ENCODE data around the gene GLIS1.

The GLIS1 gene

DNA sequence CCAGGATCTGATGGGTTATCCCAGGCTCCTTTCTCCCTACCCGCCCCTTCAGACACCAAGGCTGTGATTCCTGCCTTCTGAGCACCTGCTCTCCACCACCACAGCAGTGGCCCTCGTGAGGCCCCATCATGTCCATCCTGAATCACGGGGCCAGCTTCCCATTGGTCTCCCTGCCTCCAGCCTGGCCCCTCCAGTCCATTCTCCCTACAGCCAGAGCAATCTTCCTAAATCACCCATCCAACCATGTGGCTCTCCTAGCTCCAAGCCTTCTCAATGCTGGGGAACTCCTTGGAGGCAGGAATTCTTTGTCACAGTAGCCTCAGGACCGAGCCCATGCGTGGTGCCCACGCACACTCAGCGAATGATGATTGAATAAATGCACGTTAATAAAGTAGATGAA is 8.9 kb upstream of the GLIS1 start:
- Histone ChIP-seq H3K27ac (ENCODE audit: low read length) (no peak overlapping the region), H3K9me3 (ENCODE audit: insufficient read depth, low read length, severe bottlenecking) (no peaks in the 10 kb centered on the region), H3K9ac (ENCODE audit: low read depth, low read length) (no peak overlapping the region), H3K4me2 (ENCODE audit: insufficient read depth, low read length) (no peak overlapping the region), H3K4me3 (ENCODE audit: low read depth in 1 of 2, low read length in 2 of 2) (no peak overlapping the region), H2AFZ (ENCODE audit: low read depth, low read length) (no peak overlapping the region), H4K20me1 (ENCODE audit: insufficient read depth, low read length) (no peaks in the 10 kb centered on the region), H3K27me3 (ENCODE audit: insufficient read depth, low read length, poor library complexity) (no peaks in the 10 kb centered on the region), H3K79me2 (ENCODE audit: insufficient read depth, low read length) (no peaks in the 10 kb centered on the region), H3K4me1 (ENCODE audit: insufficient read depth, low read length) (no peaks in the 10 kb centered on the region), H3K36me3 (ENCODE audit: insufficient read depth, low read length) (no peaks in the 10 kb centered on the region)
- DNase-seq (no peak), ATAC-seq (ENCODE audit: insufficient read depth, low read depth) (no peak)
- TF ChIP-seq, protein P1, sequence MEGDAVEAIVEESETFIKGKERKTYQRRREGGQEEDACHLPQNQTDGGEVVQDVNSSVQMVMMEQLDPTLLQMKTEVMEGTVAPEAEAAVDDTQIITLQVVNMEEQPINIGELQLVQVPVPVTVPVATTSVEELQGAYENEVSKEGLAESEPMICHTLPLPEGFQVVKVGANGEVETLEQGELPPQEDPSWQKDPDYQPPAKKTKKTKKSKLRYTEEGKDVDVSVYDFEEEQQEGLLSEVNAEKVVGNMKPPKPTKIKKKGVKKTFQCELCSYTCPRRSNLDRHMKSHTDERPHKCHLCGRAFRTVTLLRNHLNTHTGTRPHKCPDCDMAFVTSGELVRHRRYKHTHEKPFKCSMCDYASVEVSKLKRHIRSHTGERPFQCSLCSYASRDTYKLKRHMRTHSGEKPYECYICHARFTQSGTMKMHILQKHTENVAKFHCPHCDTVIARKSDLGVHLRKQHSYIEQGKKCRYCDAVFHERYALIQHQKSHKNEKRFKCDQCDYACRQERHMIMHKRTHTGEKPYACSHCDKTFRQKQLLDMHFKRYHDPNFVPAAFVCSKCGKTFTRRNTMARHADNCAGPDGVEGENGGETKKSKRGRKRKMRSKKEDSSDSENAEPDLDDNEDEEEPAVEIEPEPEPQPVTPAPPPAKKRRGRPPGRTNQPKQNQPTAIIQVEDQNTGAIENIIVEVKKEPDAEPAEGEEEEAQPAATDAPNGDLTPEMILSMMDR (IDR thresholded peaks at IDR 0.05; ENCODE audit: borderline replicate concordance, extremely low read depth, low read length, poor library complexity, severe bottlenecking): no peak
- TF ChIP-seq EZH2 (IDR thresholded peaks at IDR 0.05; ENCODE audit: borderline replicate concordance, low read depth, low read length, severe bottlenecking): no peak

GRCh38 chr1:53740621-53741105 is 1.7 kb upstream of the GLIS1 start:
- TF ChIP-seq, protein P1 (IDR thresholded peaks at IDR 0.05; ENCODE audit: borderline replicate concordance, extremely low read depth, low read length, poor library complexity, severe bottlenecking): no peak
- no peak for TF ChIP-seq EZH2 (IDR thresholded peaks at IDR 0.05; ENCODE audit: borderline replicate concordance, low read depth, low read length, severe bottlenecking)
- H3K9ac ChIP-seq (ENCODE audit: low read depth, low read length): no peak overlapping the region
- H3K4me1 ChIP-seq (ENCODE audit: insufficient read depth, low read length): no peaks in the 10 kb centered on the region
- H3K79me2 ChIP-seq (ENCODE audit: insufficient read depth, low read length): no peaks in the 10 kb centered on the region
- no peak overlapping the region for H3K4me3 ChIP-seq (ENCODE audit: low read depth in 1 of 2, low read length in 2 of 2)
- no peak overlapping the region for H2AFZ ChIP-seq (ENCODE audit: low read depth, low read length)
- no peak overlapping the region for H3K27ac ChIP-seq (ENCODE audit: low read length)
- peaks cover 4% of the 10 kb centered on the region for H3K9me3 ChIP-seq (ENCODE audit: insufficient read depth, low read length, severe bottlenecking)
- no peaks in the 10 kb centered on the region; the same call in 1 of the 2 replicates for H4K20me1 ChIP-seq (ENCODE audit: insufficient read depth, low read length)
- H3K36me3 ChIP-seq (ENCODE audit: insufficient read depth, low read length): no peaks in the 10 kb centered on the region
- H3K4me2 ChIP-seq (ENCODE audit: insufficient read depth, low read length): no peak overlapping the region
- H3K27me3 ChIP-seq (ENCODE audit: insufficient read depth, low read length, poor library complexity): peaks cover 6% of the 10 kb centered on the region
- no peak for DNase-seq
- no peak for ATAC-seq (ENCODE audit: insufficient read depth, low read depth)

DNA sequence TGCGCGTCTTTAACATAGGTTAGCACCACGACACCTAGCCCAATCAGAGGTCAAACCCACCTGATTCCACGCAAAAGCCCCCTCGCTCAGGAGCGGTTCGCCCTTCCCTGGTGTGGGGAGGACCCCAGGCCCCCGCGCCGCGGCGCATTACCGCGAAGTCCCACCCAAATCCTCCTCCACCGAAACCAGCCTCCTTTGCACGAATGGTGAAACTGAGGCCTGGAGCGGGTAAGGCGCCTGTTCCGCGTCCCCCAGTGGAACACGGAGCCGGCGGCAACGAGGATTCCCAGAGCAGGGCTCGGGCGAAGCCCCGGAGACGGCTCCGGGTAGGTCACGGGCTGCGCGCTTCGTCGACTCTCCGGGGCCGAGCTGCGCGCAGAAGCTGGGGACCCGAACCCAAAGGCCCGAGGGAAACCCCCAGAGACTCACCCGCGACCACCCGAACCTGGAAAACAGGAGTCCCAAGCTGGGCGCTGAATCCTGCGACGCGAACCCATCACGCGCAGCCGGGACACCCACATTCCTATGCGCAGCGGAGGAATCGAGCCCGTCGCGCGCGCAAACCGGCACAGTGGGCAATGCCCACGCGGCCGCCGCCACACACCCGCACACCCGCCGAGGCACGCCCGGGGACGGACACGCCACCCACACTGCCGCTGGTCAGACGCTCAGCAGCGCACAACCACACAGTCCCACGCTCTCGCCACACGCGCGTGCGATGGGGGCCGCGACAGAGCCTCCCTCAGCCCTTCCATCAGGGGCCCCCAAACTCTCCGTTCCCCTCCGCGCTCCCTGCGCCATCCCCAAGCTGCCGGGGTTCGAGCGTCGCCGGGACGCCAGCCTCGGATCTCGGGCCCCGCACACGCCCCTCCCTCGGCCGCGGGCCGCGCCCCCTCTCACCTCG is 507 bp downstream of the GLIS1 start:
- ATAC-seq (ENCODE audit: insufficient read depth, low read depth) (no peak), DNase-seq (no peak)
- Histone ChIP-seq H3K4me1 (ENCODE audit: insufficient read depth, low read length) (no peaks in the 10 kb centered on the region), H3K27ac (ENCODE audit: low read length) (no peak overlapping the region), H3K4me2 (ENCODE audit: insufficient read depth, low read length) (no peak overlapping the region), H2AFZ (ENCODE audit: low read depth, low read length) (no peak overlapping the region), H3K79me2 (ENCODE audit: insufficient read depth, low read length) (no peaks in the 10 kb centered on the region), H4K20me1 (ENCODE audit: insufficient read depth, low read length) (no peaks in the 10 kb centered on the region; the same call in 1 of the 2 replicates), H3K9me3 (ENCODE audit: insufficient read depth, low read length, severe bottlenecking) (peaks cover 4% of the 10 kb centered on the region), H3K27me3 (ENCODE audit: insufficient read depth, low read length, poor library complexity) (peaks cover 20% of the 10 kb centered on the region), H3K4me3 (ENCODE audit: low read depth in 1 of 2, low read length in 2 of 2) (no peak overlapping the region), H3K36me3 (ENCODE audit: insufficient read depth, low read length) (no peaks in the 10 kb centered on the region), H3K9ac (ENCODE audit: low read depth, low read length) (no peak overlapping the region)
- no peak for TF ChIP-seq EZH2 (IDR thresholded peaks at IDR 0.05; ENCODE audit: borderline replicate concordance, low read depth, low read length, severe bottlenecking)
- TF ChIP-seq, protein P1 (IDR thresholded peaks at IDR 0.05; ENCODE audit: borderline replicate concordance, extremely low read depth, low read length, poor library complexity, severe bottlenecking): no peak

Measured in DND-41 (cell line).